ENCODE results near the gene FAIM2.
"Not testable (repeated sequence)": the region's sequence is repeated elsewhere in the genome, so short reads cannot be mapped to it uniquely, and the experiment has no call there.

- TF ChIP-seq CTCF (IDR thresholded peaks at IDR 0.05; ENCODE audit: insufficient read depth, low read length); POLR2AphosphoS5 (IDR thresholded peaks at IDR 0.05; ENCODE audit: low read depth): not testable (repeated sequence)
- TF ChIP-seq, protein P1, sequence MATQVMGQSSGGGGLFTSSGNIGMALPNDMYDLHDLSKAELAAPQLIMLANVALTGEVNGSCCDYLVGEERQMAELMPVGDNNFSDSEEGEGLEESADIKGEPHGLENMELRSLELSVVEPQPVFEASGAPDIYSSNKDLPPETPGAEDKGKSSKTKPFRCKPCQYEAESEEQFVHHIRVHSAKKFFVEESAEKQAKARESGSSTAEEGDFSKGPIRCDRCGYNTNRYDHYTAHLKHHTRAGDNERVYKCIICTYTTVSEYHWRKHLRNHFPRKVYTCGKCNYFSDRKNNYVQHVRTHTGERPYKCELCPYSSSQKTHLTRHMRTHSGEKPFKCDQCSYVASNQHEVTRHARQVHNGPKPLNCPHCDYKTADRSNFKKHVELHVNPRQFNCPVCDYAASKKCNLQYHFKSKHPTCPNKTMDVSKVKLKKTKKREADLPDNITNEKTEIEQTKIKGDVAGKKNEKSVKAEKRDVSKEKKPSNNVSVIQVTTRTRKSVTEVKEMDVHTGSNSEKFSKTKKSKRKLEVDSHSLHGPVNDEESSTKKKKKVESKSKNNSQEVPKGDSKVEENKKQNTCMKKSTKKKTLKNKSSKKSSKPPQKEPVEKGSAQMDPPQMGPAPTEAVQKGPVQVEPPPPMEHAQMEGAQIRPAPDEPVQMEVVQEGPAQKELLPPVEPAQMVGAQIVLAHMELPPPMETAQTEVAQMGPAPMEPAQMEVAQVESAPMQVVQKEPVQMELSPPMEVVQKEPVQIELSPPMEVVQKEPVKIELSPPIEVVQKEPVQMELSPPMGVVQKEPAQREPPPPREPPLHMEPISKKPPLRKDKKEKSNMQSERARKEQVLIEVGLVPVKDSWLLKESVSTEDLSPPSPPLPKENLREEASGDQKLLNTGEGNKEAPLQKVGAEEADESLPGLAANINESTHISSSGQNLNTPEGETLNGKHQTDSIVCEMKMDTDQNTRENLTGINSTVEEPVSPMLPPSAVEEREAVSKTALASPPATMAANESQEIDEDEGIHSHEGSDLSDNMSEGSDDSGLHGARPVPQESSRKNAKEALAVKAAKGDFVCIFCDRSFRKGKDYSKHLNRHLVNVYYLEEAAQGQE (IDR thresholded peaks at IDR 0.05; ENCODE audit: insufficient replicate concordance, low read depth), result not testable (repeated sequence)
These were observed 42.8 kb downstream of the FAIM2 start for GRCh38 chr12:49860921-49861320.
